Stomach smooth muscle (tissue), 2 donors: Measurements from ENCODE around the gene FGF18.

Experiments used
- H3K27ac ChIP-seq: one replicate; pipeline ENCODE4 v1.7.0; 2013; ENCODE audit warnings: mild to moderate bottlenecking, low read length, inconsistent platforms
- H3K27me3 ChIP-seq, 2 donors: one replicate each; pipeline ENCODE4 v1.7.0; 2013; ENCODE audit warnings: low read length in 2 of 2; ENCODE audit not compliant: insufficient read depth in 2 of 2, control insufficient read depth in 1 of 2
- H3K36me3 ChIP-seq, 2 donors: one replicate each; pipeline ENCODE4 v1.7.0; 2013; ENCODE audit warnings: low read length in 2 of 2; ENCODE audit not compliant: control insufficient read depth in 2 of 2, insufficient read depth in 2 of 2
- H3K4me1 ChIP-seq: one replicate; pipeline ENCODE4 v1.7.0; 2013; ENCODE audit warnings: low read length; ENCODE audit not compliant: control insufficient read depth, insufficient read depth
- H3K4me3 ChIP-seq, 2 donors: one replicate each; pipeline ENCODE4 v1.7.0; 2013; ENCODE audit warnings: low read length in 2 of 2
- H3K9ac ChIP-seq, 2 donors: one replicate each; pipeline ENCODE4 v1.7.0; 2013; ENCODE audit warnings: low read length in 2 of 2, mild to moderate bottlenecking in 1 of 2
- H3K9me3 ChIP-seq, 2 donors: one replicate each; pipeline ENCODE4 v1.7.0; 2013; ENCODE audit warnings: low read length in 2 of 2; ENCODE audit not compliant: control insufficient read depth in 2 of 2
- donor health status: healthy.
- donor health status: Pancreatic carcinoma.

The FGF18 gene

GRCh38 chr5:171505473-171506043 lies 86.1 kb downstream of the FGF18 start:
- Histone ChIP-seq H3K4me1 (no peaks in the 10 kb centered on the region), H3K9ac (no peak overlapping the region), H3K4me3 (no peak overlapping the region), H3K27ac (no peak overlapping the region), H3K9me3 (peaks cover 0 to 4% of the 10 kb centered on the region in 2 donors), H3K36me3 (no peaks in the 10 kb centered on the region), H3K27me3 (no peaks in the 10 kb centered on the region)

GRCh38 chr5:171506951-171507350 lies 87.5 kb downstream of the FGF18 start:
- Histone ChIP-seq H3K9ac (no peak overlapping the region), H3K27ac (no peak overlapping the region), H3K4me1 (no peaks in the 10 kb centered on the region), H3K27me3 (no peaks in the 10 kb centered on the region), H3K4me3 (no peak overlapping the region), H3K36me3 (no peaks in the 10 kb centered on the region), H3K9me3 (peaks cover 0 to 4% of the 10 kb centered on the region in 2 donors)
